HG03280 (cell line): ENCODE measurements around the gene OOEP.
"Not testable (repeated sequence)": the region's sequence is repeated elsewhere in the genome, so short reads cannot be mapped to it uniquely, and the experiment has no call there.

ENCODE experiments used
- ATAC-seq: cut with Tn5 transposase; IDR thresholded peaks from one replicate; pipeline ENCODE4 v1.9.1; 2021; ENCODE audit warnings: mild to moderate bottlenecking, moderate library complexity; ENCODE audit not compliant: unreplicated experiment

OOEP gene

DNA sequence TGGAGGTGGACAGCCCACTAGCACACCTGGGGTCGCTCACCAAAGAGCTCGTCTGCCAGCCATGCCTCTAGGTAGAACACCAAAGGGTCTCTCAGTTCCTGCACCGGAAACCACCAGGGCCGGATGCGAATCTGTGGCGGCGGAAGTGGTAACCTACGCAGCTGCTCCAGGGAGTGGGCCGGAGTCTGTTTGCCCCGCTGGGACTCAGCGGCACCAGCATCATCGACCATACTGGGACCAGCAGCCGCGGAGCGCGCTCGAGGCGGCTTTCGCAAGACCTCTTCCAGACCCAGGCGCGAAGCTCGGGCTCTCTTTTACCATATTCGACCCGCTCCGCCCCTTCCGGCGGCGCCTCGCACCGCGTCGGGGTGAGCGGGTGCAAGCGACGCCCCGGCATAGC lies at the start of gene OOEP:
Gene OOEP (minus strand): TSS at position 335 of the 400 bp plus-strand sequence. CDS start 105 bp downstream, at position 230.
- no peak for ATAC-seq

DNA sequence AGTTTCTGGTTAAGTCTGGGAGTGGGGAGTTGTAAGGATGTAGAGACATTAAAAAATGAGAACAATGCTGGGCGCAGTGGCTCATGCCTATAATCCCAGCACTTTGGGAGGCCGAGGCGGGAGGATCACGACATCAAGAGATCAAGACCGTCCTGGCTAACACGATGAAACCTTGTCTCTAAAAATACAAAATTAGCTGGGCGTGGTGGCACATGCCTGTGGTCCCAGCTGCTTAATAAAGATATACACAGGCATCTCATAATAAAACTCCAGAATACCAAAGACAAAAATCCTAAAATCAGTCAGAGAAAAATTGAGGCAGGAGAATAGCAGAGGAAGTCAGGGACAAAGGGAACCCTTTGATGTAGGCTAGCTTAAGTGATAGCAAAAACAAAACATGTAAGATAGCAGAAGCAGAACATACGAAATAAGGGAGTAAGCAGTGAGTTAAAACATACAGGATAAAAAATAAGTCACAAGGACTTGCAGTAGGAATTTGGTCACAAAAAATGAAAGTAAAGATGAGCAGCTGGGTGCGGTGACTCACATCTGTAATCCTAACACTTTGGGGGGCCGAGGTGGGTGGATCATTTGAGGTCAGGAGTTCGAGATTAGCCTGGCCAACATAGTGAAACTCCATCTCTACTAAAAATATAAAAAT lies 48.5 kb upstream of the OOEP start:
- no peak for ATAC-seq

DNA sequence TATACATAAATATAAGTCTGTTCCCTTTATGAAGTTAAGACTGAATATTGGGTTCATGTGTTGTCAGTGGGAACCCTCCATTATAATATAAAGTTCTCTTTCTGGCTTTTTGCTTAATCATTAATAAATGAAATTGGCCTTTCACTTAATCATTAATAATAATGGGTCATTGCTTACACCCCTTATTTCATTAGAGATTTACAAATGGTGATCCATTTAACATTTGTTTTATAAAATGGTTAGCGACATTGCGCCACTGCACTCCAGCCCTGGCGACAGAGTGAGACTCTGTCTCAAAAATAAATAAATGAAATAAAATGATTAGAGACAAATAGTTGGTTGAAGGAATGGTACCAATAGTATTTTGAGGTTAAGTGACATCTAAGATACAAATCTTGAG lies 43.4 kb upstream of the OOEP start:
- ATAC-seq, result no peak

DNA sequence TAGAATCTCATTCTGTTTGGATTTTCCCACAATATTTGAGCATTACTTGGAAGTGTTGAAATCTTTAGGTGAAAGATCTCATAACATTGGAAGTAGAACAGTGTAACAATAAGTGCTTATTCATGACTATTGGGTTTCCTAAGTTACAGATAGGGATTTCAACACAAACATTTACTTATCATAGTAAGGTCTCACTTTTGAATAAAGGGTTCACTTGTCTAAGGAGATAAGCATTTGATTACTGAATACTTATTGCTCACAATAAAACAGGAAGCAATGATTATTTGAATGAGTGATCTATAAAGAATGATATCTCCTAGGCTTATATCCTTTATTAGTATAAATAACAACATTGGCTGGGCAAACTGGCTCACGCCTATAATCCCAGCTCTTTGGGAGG lies 39.7 kb upstream of the OOEP start:
- no peak for ATAC-seq

DNA sequence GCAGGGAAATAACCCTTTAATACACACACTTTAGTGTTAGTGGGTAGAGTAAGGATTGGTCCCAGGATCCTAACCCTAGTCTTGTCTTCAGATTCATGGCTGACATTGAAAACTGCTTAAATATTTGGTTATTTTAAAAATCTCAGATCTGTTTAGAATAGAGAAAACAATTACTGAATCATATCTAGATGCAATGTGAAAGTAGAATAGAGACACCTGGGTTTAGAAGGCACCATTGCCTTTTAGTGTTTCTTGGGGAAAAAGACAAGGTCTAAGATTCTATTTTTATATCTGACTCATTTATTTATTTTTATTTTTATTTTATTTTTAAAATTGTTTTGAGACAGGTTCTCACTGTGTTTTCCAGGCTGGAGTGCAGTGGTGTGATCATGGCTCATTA lies 31.0 kb upstream of the OOEP start:
- ATAC-seq, result no peak

DNA sequence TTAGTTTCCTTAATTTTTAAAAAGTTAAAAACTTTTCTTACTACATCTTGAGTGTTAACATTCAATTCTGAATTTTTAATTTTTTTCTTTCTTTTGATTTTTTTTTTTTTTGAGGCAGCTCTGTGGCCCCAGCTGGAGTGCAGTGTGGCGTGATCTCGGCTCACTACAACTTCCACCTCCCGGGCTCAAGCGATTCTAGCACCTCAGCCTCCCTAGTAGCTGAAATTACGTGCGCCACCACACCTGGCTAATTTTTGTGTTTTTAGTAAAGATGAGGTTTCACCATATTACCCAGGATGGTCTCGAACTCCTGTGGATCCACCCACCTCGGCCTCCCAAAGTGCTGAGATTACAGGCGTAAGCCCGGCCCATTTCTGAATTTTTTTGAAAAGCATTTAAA lies 26.2 kb upstream of the OOEP start:
- ATAC-seq, result no peak

DNA sequence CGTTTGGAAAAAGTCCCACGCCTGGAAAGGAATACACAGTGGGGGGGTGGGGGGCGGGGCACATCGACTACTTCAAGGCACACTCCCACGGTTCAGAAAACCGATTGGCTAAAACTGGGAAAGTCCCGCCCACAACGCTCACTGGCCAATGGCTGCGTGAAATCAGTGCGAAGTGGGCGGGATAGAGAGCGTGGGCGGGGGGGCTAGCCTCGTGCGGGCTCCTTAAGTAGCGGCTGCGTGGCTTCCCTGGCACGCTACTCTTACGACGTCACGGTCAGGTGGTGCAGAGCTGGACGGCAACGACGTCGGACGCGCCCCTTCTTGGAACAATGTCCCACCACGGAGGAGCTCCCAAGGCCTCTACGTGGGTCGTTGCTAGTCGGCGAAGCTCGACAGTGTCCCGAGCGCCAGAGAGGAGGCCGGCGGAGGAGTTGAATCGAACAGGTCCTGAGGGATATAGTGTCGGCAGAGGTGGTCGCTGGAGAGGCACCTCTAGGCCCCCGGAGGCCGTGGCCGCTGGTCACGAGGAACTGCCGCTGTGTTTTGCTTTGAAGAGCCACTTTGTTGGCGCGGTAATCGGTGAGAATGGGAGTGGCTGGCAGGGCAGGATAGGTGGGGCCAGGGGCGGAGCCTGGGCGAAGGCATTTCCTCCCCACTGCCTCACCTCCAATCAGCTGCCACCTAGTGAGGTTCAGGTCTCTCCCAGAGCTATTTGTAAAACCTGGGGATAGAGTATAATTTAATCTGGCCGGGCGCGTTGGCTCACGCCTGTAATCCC lies 25.1 kb upstream of the OOEP start, which contains the start of gene DDX43:
Gene DDX43 (plus strand): TSS at position 252 of the 778 bp plus-strand sequence. CDS start 78 bp downstream, at position 330.
- ATAC-seq, result peak; percentile 55

DNA sequence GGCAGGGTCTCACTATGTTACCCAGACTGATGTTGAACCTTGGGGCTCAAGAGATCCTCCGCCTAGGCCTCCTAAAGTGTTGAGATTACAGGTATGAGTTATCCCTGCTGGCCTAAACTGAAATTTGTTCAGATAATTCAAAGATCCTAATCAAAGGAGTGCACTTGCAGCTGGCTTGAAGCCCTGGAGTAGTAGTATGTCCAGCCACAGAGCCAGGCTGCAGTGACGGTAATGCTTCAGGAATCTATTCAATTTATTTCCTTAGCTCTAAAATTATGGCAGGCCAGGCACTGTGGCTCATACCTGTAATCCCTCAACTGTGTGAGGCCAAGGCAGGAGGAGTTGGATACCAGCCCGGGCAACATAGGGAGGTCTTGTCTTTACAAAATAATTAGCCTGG lies 23.6 kb upstream of the OOEP start:
- ATAC-seq, result no peak

DNA sequence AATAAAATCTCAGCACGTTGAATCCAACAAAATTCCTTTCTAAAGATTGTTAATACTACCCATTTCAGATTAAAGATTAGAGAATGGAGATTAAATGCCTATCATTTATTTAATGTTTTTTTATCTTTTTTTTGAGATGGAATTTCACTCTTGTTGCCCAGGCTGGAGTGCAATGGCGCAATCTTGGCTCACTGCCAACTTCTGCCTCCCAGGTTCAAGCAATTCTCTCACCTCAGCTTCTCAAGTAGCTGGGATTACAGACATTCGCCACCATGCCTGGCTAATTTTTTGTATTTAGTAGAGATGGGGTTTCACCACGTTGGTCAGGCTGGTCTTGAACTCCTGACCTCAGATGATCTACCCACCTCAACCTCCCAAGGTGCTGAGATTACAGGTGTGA lies 22.5 kb upstream of the OOEP start:
- ATAC-seq, result not testable (repeated sequence)

DNA sequence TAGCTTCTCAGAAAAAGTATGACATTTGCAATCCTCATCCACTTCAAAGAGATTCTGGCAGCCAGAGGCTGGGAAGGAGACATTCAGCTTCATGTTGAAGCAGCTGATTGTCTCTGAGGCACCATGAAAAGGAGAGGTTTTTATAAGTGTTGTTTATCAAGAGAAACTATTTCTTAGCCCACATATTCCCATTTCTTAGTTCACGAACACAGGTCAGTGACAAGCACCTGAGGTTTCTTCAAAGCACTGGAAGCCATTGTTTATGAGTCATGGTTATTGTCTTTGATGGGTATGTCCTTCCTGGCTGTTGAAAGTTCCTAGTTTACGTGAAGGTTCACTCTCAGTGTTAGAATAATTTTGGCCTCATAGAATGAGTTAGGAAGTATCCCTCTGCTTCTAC lies 22.0 kb upstream of the OOEP start:
- no peak for ATAC-seq

DNA sequence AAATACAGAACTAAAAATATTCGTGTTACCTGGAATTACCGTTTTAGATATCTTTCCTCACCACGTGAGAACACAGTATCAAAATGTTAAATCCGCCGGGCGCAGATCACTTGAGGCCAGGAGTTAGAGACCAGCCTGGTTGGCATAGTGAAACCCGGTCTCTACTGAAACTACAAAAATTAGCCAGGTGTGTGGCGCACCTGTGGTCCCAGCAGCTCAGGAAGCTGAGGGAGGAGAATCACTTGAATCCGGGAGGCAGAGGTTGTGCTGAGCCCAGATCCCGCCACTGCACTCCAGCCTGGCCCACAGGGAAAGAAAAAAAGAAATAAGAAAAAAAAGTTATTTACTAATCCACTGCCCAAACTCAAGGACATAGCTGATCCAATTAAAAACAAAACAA lies 20.2 kb upstream of the OOEP start:
- no peak for ATAC-seq

DNA sequence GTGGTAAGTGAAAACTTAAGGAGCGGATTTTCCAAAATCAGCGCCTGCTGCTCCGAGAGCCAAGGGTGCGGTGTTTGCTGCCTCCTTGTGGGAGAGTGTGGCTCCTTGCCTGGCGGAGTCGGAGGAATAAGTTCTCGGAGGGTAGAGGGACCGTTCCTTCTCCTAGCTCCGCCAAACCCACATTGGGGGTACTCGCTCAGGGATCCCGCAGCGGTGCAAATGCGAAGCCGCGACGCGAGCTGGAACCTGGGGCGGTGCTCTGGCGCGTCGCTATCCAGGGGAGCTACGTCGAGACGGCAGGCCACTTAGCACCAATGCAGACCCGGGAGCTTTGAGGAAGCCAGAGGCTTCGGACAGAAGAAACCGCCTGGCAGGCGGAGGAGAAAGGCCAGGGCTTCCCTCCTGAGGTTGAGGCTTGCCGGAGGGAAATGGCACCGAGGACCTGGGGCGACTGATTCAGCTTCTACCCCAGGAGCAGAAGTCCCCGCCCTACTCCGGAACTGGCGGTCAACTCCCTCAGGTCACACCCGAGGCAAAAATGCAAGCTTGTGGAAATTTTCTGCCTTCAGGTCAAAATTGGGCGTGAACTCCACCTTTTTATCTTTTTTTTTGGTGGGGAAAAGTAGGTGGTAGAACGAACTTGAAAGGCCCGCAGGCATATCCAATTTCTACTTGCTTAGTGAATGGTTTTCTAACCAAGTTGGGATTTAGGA lies 19.3 kb upstream of the OOEP start:
- ATAC-seq, result peak; percentile 61

DNA sequence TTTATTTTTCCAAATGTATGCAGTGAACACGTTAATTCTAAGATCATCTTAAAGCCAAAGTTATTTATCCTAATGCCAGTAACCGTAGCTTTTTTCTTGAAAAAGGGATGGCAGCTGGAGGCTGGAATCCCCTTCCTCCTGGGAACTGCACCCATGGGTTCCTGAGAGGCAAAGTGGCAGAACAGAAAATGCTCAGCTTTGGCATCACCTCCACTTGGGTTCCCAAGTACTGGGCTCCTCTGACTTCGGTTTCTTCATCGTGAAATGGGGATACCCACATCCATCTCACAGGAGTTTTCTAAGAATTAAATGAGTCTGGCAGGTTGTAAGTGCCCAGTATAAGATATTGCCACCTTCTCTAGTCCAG lies 18.7 kb upstream of the OOEP start:
- no peak for ATAC-seq

DNA sequence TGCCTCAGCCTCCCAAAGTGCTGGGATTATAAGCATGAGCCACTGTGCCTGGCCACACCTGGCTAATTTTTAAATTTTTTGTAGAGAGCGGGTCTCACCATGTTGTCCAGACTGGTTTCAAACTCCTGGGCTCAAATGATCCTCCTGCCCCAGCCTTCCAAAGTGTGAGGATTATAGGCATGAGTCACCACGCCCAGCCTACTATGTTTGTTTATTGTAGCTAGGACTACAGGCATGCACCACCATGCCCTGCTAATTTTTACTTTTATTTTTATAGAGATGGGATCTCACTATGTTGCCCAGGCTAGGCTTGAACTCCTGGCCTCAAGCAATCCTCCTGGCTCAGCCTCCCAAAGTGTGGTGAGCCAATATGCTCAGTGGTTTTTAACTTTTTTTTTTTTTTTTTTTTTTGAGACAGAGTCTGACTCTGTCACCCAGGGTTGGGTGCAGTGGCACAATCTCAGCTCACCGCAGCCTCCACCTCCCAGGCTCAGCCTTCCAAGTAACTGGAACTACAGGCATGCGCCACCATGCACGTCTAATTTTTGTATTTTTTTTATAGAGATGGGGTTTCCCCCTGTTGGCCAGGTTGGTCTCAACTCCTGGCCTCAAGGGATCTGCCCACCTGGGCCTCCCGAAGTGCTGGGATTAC lies 12.9 kb upstream of the OOEP start:
- ATAC-seq, result no peak

DNA sequence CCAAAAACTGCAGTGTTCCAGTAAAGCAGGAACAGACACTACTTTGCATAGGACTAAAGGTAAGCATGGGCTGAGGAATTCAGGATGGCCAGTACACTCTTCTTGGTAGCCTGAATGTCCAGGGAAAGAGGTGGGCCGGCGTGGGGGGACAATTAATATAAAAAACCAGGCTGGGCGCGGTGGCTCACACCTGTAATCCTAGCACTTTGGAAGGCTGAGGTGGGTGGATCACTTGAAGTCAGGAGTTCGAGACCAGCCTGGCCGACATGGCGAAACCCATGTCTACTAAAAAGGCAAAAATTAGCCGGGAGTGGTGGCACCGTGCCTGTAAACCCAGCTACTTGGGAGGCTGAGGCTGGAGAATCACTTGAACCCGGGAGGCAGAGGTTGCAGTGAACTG lies 11.8 kb upstream of the OOEP start:
- not testable (repeated sequence) for ATAC-seq

DNA sequence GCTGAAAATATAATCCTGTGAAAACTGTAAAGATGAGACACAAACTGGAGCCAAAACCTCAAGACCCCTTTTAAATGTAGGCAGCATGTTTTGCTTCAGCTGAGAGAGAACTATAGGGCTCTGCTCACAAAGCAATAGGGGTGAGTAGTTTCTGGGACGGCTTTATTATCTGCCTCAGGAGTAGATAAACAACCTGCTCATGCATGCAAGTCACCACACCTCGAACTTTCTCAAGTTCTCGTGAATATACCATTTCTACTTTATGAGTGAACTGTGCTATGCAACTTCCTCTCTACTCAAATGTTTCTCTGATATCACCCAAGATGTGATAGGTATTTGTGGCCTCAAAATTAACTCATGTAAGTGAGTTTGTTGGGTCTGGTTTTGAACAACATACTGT lies 7.5 kb upstream of the OOEP start:
- ATAC-seq, result no peak

DNA sequence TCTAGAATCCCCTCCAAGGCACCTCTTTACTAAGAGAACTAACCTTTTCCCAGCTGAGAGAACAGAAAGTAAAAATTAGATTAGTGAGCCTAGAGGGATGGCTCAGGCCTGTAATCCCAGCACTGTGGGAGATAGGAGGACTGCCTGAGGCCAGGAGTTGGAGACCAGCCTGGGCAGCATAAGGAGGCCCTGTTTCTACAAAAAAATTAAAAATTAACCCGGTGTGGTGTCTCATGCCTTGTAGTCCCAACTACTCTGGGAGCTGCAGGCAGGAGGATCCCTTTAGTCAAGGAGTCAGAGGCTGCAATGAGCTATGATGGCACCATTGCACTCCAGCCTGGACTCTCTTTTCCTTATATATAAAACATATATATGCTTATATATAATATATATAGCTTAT lies 5.5 kb upstream of the OOEP start:
- no peak for ATAC-seq

DNA sequence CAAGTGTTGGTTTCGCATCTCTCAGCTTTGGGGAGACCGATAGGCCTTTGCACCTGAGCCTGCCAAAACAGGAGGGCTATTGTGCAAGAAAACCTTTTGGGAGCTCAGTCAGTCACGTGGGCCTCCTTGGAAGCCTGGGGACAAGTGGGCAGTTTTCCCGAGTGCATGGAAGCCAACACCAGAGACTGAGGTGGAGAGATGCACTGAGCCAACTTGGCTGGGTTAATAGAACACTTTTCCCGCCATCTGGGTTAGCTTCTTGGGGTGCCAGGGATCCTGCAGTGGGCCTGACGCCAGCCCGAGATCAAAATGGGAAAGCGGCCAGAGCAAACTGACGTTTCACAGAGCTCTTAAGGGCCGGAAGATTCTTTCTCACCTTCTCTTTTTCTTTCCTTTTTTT lies 2.8 kb upstream of the OOEP start:
- no peak for ATAC-seq

DNA sequence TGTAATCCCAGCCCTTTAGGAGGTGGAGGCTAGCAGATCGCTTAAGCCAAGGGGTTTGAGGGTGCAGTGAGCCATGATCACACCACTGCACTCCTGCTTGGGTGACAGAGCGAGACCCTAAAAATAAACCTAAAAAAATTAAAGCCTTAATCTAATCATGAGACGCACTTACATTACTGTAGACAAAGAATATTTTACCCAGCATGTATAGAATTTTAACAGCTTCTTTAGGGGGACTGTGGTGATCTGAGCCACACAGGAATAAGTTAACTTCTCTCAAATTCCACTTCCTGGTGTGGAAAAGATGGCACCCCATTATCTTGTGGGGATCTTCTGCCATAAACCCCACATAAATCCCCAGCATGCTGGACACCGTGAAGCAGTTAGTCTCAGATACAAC lies 2.3 kb upstream of the OOEP start:
- no peak for ATAC-seq

DNA sequence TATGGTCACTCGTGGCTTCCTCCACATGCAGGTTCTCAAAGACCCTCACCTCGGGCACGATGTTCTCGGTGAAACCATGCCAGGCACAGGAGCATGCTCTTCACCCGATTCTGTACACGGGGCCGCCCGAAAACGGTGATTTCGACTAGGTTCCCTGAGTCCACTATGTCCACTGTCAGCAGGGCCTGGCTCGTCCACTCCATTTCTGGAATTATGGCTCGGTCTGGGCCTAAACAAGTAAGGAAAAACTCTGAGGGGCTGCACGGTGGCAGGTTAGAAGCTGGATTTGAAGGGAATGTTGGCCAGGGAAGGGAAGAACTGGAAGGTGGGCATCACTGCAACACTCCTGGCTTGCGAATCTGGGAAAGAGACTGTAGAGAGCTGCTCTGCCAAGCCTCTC lies 540 bp downstream of the OOEP start:
- no peak for ATAC-seq

DNA sequence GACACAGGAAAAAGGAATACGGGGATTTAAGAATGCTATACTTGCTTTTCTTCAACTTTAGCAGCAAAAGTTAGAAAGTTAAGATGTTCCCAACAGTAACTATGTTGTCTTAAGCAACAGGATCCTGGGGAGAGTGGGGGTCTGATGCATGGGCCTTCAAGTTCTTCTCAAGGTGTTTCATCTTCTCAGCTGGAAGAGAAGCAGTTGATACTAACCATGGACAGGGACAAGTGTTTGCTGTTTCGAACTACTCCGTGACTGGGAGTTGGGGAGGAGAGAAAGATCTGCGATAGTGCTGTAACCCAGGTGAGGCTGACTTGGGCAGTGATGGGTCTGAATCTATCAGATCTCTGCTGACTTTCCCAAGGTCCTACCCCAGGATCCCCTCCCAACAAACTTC lies 1.0 kb downstream of the OOEP start:
- ATAC-seq, result no peak
